HCT116 (cell line): ENCODE data around the gene CTRL. TPM values are rescaled to one million over a fixed set of nuclear protein-coding genes. Genes with fewer than 3 reads are reported as not detected.

Experiments
- ATAC-seq: fragments of 200-7000 bp; cut with Tn5 transposase; 2 replicates; pipeline ENCODE4 v1.9.1; 2020; ENCODE audit warnings: mild to moderate bottlenecking, moderate library complexity
- BruUV-seq: library from RNA; stranded (reverse); fragments of 400-500 nt; replicated peaks from 2 replicates; lab custom pipeline; 2021; lab: Mats Ljungman, UMichigan
- CTCF ChIA-PET: fragments of 300-600 bp; sonication (Branson Sonifier 250); formaldehyde crosslinking; loops from one replicate; lab custom pipeline; 2021; ENCODE audit warnings: antibody characterized with exemption; lab: Charles Lee
- POLR2A ChIA-PET: fragments of 300-600, 350-600 bp; sonication (Branson Sonifier 250); formaldehyde crosslinking; loops from one replicate; lab custom pipeline; 2021; ENCODE audit warnings: antibody characterized with exemption; lab: Charles Lee
- RAD21 ChIA-PET, 2 experiments: fragments of 300-600 bp; sonication (Branson Sonifier 250); formaldehyde crosslinking; loops; one replicate each; lab custom pipeline; 2023; ENCODE audit warnings: low total read pairs in 2 of 2; ENCODE audit not compliant: uncharacterized antibody in 2 of 2, unreplicated experiment in 2 of 2, low non-redundant PET in 1 of 2; lab: Charles Lee
- DNase-seq: peaks from one replicate; pipeline ENCODE4 v3.0.0-alpha.2; 2010; ENCODE audit warnings: low read depth, low spot score
- H2AFZ ChIP-seq: fragments of 200-600 bp; shearing (Covaris generic), sonication (generic); 2 replicates; pipeline ENCODE4 v1.6.1; 2017; ENCODE audit warnings: low read depth, mixed run types, mixed read lengths, antibody characterized with exemption, low read length; ENCODE audit not compliant: poor library complexity, severe bottlenecking
- H3K27ac ChIP-seq: 2 replicates; pipeline ENCODE4 v1.5.1; 2012; ENCODE audit warnings: low read depth, low read length
- H3K27me3 ChIP-seq: fragments of 200-600 bp; sonication (generic); 2 replicates; pipeline ENCODE4 v1.6.1; 2016; ENCODE audit warnings: mixed run types, low read length, mixed read lengths; ENCODE audit not compliant: insufficient read depth
- H3K36me3 ChIP-seq, 2 experiments: fragments of 200-500 bp in 1 of 2; fragments of 200-600 bp in 1 of 2; sonication (Bioruptor generic) in 1 of 2; sonication (generic) in 1 of 2; 2 replicates each; pipeline versions ENCODE4 v1.5.1 to v1.6.1; 2014 to 2016; ENCODE audit warnings: low read length in 2 of 2, inconsistent platforms in 1 of 2, mixed read lengths in 1 of 2, mixed run types in 1 of 2; ENCODE audit not compliant: insufficient read depth in 2 of 2, control insufficient read depth in 1 of 2
- H3K4me1 ChIP-seq, 2 experiments: fragments of 200-600 bp in 1 of 2; sonication (generic) in 1 of 2; 2 replicates each; pipeline versions ENCODE4 v1.5.1 to v1.6.1; 2012 to 2017; ENCODE audit warnings: low read length in 2 of 2, inconsistent platforms in 1 of 2, mild to moderate bottlenecking in 1 of 2, mixed read lengths in 1 of 2, mixed run types in 1 of 2, moderate library complexity in 1 of 2; ENCODE audit not compliant: insufficient read depth in 2 of 2, control insufficient read depth in 1 of 2
- H3K4me2 ChIP-seq: fragments of 200-600 bp; sonication (generic); 2 replicates; pipeline ENCODE4 v1.6.1; 2017; ENCODE audit warnings: mixed run types, low read length, mixed read lengths
- H3K4me3 ChIP-seq, 2 experiments: fragments of 200-600 bp in 1 of 2; sonication (generic) in 1 of 2; replicated peaks in 1 of 2; 2 replicates each; pipeline ENCODE4 v1.5.1; 2011 to 2016; ENCODE audit warnings: low read length in 2 of 2, control low read depth in 1 of 2, low read depth in 1 of 2, mild to moderate bottlenecking in 1 of 2, mixed read lengths in 1 of 2, mixed run types in 1 of 2
- H3K79me2 ChIP-seq: fragments of 200-600 bp; sonication (generic); 2 replicates; pipeline ENCODE4 v1.6.1; 2017; ENCODE audit warnings: mild to moderate bottlenecking, mixed run types, low read length, moderate library complexity, mixed read lengths; ENCODE audit not compliant: insufficient read depth
- H3K9ac ChIP-seq: fragments of 200-600 bp; sonication (generic); 2 replicates; pipeline ENCODE4 v1.6.1; 2016; ENCODE audit warnings: low read length, mixed read lengths
- H3K9me2 ChIP-seq: fragments of 200-600 bp; sonication (generic), shearing (Covaris generic); 2 replicates; pipeline ENCODE4 v1.6.1; 2017; ENCODE audit warnings: mixed run types, mild to moderate bottlenecking, moderate library complexity; ENCODE audit not compliant: insufficient read depth
- H3K9me3 ChIP-seq, 2 experiments: fragments of 200-500 bp in 1 of 2; fragments of 200-600 bp in 1 of 2; sonication (Bioruptor generic) in 1 of 2; sonication (generic) in 1 of 2; 2 replicates each; pipeline ENCODE4 v1.6.1; 2014 to 2017; ENCODE audit warnings: low read length in 2 of 2, mixed read lengths in 2 of 2, inconsistent platforms in 1 of 2, low read depth in 1 of 2, mild to moderate bottlenecking in 1 of 2, mixed run types in 1 of 2, moderate library complexity in 1 of 2; ENCODE audit not compliant: control insufficient read depth in 1 of 2, insufficient read depth in 1 of 2
- H4K20me1 ChIP-seq: fragments of 200-600 bp; sonication (generic), shearing (Covaris generic); 2 replicates; pipeline ENCODE4 v1.6.1; 2017; ENCODE audit warnings: mixed run types, mild to moderate bottlenecking, moderate library complexity; ENCODE audit not compliant: insufficient read depth
- CEBPB ChIP-seq: IDR thresholded peaks from 2 replicates; pipeline ENCODE4 v1.6.1; 2012; ENCODE audit warnings: low read depth
- EGR1 ChIP-seq: IDR thresholded peaks from 2 replicates; pipeline ENCODE4 v1.6.1; 2012; ENCODE audit warnings: low read depth
- ELF1 ChIP-seq: IDR thresholded peaks from 2 replicates; pipeline ENCODE4 v1.6.1; 2012; ENCODE audit warnings: low read depth, borderline replicate concordance
- EZH2 ChIP-seq: fragments of 200-600 bp; sonication (generic); IDR thresholded peaks from 2 replicates; pipeline ENCODE4 v1.6.1; 2017; ENCODE audit warnings: antibody characterized with exemption, mixed run types
- EZH2phosphoT487 ChIP-seq: fragments of 200-600 bp; IDR thresholded peaks from 2 replicates; pipeline ENCODE4 v1.6.1; 2018; ENCODE audit warnings: antibody characterized with exemption, borderline replicate concordance
- FOSL1 ChIP-seq: IDR thresholded peaks from 2 replicates; pipeline ENCODE4 v1.6.1; 2012; ENCODE audit warnings: low read depth
- JUND ChIP-seq: IDR thresholded peaks from 2 replicates; pipeline ENCODE4 v1.6.1; 2012
- POLR2AphosphoS5 ChIP-seq: IDR thresholded peaks from 2 replicates; pipeline ENCODE4 v1.6.1; 2011; ENCODE audit warnings: mild to moderate bottlenecking, low read depth, low read length, moderate library complexity
- RAD21 ChIP-seq: IDR thresholded peaks from 2 replicates; pipeline ENCODE4 v1.6.1; 2012; ENCODE audit warnings: low read depth, mild to moderate bottlenecking
- TCF7L2 ChIP-seq: IDR thresholded peaks from 2 replicates; pipeline ENCODE4 v1.7.0; 2011; ENCODE audit warnings: borderline replicate concordance, inconsistent platforms; ENCODE audit not compliant: insufficient read depth, insufficient read length; ENCODE audit errors: extremely low read depth
- intact Hi-C: fragments of 100-400 bp; cut with micrococcal nuclease; formaldehyde crosslinking; loops from 2 replicates; pipeline ENCODE4 v1.10.0; 2022
- total RNA-seq: library from RNA; stranded (reverse); gene quantifications from one replicate; pipeline ENCODE4 v1.2.1, GENCODE V29; 2021; ENCODE audit not compliant: unreplicated experiment

The CTRL gene
- total RNA-seq, 1 experiment from 2014 or later: 3.4 TPM

- TF ChIP-seq EGR1: no peak
- TF ChIP-seq CEBPB: no peak
- TF ChIP-seq EZH2: no peak
- TF ChIP-seq FOSL1: no peak
- TF ChIP-seq JUND: no peak
These were observed 46.0 kb upstream of the CTRL start (continued) for GRCh38 chr16:67977469-67978227.

GRCh38 chr16:67977005-67977404 lies 45.3 kb upstream of the CTRL start:
- H3K36me3 ChIP-seq: no peaks in the 10 kb centered on the region
- no peak for TF ChIP-seq TCF7L2
- TF ChIP-seq EGR1: no peak
- TF ChIP-seq ELF1: no peak
- no peak for TF ChIP-seq POLR2AphosphoS5
- ATAC-seq: no peak
- CTCF ChIA-PET: no interaction called here
- BruUV-seq: no TSS peak
- no peaks in the 10 kb centered on the region for H3K9me2 ChIP-seq
- RAD21 ChIA-PET: no interaction called here
- H3K27me3 ChIP-seq: no peaks in the 10 kb centered on the region
- H3K4me3 ChIP-seq: no peak overlapping the region
- no peak for DNase-seq
- no peak overlapping the region for H3K9ac ChIP-seq
- no peak overlapping the region for H3K4me2 ChIP-seq
- POLR2A ChIA-PET: no interaction called here
- no peaks in the 10 kb centered on the region for H4K20me1 ChIP-seq
- intact Hi-C loops: no loop called here
- no peaks in the 10 kb centered on the region for H3K4me1 ChIP-seq
- no peak overlapping the region for H2AFZ ChIP-seq
- H3K79me2 ChIP-seq: no peaks in the 10 kb centered on the region
- no peaks in the 10 kb centered on the region for H3K9me3 ChIP-seq
- no peak overlapping the region for H3K27ac ChIP-seq

- no peaks in the 10 kb centered on the region for H3K9me2 ChIP-seq
- DNase-seq: no peak
- ChIA-PET RAD21 (no interaction called here), POLR2A (no interaction called here), CTCF (no interaction called here)
- H3K9me3 ChIP-seq: no peaks in the 10 kb centered on the region
- no peak overlapping the region for H3K4me2 ChIP-seq
- intact Hi-C loops: no loop called here
- H3K9ac ChIP-seq: no peak overlapping the region
- no peaks in the 10 kb centered on the region for H3K4me1 ChIP-seq
- no peaks in the 10 kb centered on the region for H3K27me3 ChIP-seq
- TF ChIP-seq EZH2phosphoT487: no peak
- TF ChIP-seq RAD21: no peak
- TF ChIP-seq EGR1: no peak
- H3K4me3 ChIP-seq: no peak overlapping the region
- no peak for ATAC-seq
- no TSS peak for BruUV-seq
- no peaks in the 10 kb centered on the region for H3K36me3 ChIP-seq
- no peak overlapping the region for H2AFZ ChIP-seq
- no peaks in the 10 kb centered on the region for H4K20me1 ChIP-seq
- H3K27ac ChIP-seq: no peak overlapping the region
- no peaks in the 10 kb centered on the region for H3K79me2 ChIP-seq
These were observed 44.5 kb upstream of the CTRL start for GRCh38 chr16:67976205-67976604.
